Activated CD4-positive, alpha-beta T cell treated with anti-CD3 and anti-CD28 coated beads, Interleukin-2, amount 50 U/mL, for 48 hours (primary cell): ENCODE results near the gene SRSF2.
"Not testable (repeated sequence)": the region's sequence is repeated elsewhere in the genome, so short reads cannot be mapped to it uniquely, and the experiment has no call there.

ENCODE experiments used
- DNase-seq, 2 experiments: peaks; one replicate each; pipeline ENCODE4 v3.0.0-alpha.2; 2020

Gene SRSF2, protein sequence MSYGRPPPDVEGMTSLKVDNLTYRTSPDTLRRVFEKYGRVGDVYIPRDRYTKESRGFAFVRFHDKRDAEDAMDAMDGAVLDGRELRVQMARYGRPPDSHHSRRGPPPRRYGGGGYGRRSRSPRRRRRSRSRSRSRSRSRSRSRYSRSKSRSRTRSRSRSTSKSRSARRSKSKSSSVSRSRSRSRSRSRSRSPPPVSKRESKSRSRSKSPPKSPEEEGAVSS

DNA sequence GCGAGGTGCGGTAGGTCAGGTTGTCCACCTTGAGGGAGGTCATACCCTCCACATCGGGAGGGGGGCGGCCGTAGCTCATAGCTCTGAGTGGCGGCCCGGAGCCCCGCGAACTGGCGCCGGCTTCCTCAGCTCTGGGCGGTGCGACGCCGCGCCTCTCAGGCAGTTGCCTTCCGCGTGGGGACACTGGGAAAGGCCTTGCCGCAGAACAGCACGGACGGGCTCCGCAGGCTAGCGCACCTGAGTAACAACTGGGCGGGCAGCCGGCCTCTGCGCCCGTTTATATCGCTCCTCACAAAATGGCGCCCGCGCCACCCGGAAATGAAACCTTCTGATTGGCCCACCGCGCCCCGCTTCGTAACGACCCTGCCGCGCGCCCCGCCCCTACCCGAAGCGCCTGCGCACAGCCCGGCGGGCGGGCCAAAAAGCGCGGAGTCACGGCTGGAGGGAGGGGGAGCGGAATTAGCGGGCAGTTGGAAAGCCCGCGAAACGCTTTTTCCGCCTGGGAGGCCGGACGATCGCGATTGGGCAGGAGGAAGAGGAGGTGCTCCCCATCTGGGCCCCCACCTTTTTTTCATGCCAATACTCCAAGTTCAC is at the start of gene SRSF2:
TSS of gene SRSF2 (minus strand) at position 250 of the 594 bp plus-strand sequence. CDS start at position 79, 171 bp downstream.
- DNase-seq, result peak; percentile 96 to 97

DNA sequence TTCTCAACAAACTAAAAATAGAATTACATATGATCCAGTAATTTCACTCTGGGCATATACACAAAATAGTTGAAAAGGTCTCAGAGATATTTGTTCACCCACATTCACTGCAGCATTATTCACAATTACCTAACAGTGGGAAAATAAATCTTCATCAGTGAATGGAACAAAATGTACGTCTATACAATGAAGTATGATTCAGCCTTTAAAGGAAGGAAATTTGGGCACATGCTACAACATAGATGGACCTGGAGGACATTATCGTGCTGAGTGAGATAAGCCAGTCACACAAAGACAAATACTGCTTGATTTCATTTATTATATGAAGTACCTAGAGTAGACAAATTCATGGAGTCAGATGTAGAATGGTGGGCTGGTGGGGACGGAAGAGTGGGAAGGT is 47.8 kb upstream of the SRSF2 start:
- DNase-seq, result no peak

DNA sequence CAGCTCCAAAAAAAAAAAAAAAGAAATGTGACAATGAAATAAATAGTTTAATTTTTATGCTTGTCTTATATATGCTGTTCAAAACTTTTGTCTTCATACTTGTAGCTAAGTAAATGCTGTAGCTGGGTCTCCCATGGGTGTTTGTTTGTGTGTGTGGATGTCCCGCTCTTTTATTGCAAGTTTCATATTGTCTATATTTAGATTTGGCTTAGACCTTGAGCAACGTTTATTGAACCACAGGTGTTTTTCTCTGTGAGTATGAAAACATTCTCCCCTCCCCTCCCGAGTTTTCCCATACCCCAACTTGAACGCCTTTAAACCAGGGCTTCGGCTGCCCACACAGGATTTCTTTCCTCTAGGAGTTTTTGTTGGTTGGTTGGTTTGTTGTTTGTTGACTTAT is 46.0 kb upstream of the SRSF2 start:
- no peak for DNase-seq

- DNase-seq, result no peak
These were observed 44.2 kb upstream of the SRSF2 start for GRCh38 chr17:76781056-76781982.

DNA sequence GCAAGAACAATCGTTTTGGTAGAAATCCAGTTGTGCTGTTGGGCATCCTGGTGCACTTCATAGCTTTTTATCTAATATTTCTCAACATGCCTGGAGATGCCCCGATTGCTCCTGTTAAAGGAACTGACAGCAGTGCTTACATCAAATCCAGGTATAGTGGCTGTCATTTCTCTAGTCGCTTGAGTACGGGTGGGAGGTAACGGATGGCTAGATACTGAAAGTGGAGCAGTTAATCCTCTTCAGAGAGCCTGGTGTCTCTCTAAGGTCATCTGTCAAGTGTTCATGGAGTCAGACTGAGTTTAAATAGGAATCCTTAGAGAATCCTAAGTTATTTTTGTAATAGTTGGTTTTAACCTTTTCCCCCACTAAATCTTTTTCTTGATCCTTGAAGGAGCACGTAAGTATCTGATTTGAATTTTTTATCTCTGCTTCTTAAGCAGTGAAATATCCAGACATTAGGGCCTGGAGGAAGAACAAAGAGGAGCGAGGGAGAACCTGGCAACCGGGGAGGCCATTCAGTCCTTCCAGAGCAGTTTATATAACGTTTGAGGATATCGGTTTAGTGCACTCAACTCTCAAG is 38.0 kb upstream of the SRSF2 start:
- no peak for DNase-seq

GRCh38 chr17:76772842-76773525 is 35.9 kb upstream of the SRSF2 start:
- DNase-seq, result peak; percentile 30 to 48

DNA sequence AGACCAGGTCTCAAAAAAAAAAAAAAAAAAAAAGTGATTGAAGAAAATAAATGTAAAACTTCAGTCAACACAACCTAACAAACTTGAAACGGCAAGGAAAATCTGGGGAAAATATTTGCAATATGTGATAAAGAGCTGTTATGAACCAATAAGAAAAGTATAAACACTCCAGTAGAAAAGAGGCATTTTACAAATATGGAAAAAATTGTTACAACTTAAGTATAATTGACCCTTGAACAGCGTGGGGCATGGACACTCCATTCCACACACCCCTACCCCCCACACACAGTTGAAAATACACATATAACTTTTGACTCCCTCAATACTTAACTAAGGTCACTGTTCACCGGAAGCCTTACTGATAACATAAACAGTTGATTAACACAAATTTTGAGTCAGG is 21.4 kb upstream of the SRSF2 start:
- DNase-seq, result no peak

GRCh38 chr17:76757256-76757655 is 20.1 kb upstream of the SRSF2 start:
- no peak for DNase-seq

GRCh38 chr17:76755285-76755684 is 18.2 kb upstream of the SRSF2 start:
- DNase-seq, result no peak

GRCh38 chr17:76753061-76753961 is 16.2 kb upstream of the SRSF2 start:
- DNase-seq, result no peak

- DNase-seq, result no peak
These were observed 14.9 kb upstream of the SRSF2 start for GRCh38 chr17:76752006-76752405.

GRCh38 chr17:76751416-76751993 is 14.4 kb upstream of the SRSF2 start:
- no peak for DNase-seq

GRCh38 chr17:76748657-76749056 is 11.5 kb upstream of the SRSF2 start:
- no peak for DNase-seq

DNA sequence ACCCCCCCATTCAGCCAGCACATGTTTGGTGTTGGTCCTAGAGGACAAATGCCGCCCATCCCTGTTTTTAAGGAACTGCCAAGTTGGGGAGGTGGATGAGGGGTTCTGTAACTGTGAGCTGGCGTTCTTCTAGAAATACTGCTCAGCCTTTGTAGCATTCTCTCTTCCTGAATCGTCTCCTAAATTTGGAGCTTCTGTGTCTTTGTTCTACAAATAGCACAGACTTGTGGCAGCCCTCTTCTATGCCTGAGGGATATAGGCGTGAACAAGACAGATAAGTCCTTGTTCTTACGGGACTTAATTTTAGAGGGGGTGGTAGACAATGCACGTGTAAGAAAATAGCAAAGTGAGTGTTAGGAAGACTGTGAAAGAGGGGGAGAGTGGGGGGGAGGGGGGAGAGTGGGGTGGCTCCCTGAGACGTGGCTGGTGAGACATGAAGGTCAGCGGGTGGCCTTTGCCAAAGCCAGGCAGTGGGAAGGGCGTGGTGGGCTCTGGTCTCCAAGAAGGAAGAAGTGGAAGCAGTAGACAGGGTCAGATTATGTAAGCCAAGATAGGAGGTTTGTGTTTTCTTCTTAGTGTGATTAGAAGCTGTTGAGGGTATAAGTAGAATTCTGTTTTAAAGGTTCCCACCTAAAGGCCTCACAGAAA is 10.7 kb upstream of the SRSF2 start:
- no peak for DNase-seq

GRCh38 chr17:76745785-76746184 is 8.7 kb upstream of the SRSF2 start:
- DNase-seq, result not testable (repeated sequence)

GRCh38 chr17:76744747-76745146 is 7.6 kb upstream of the SRSF2 start:
- no peak for DNase-seq

GRCh38 chr17:76742958-76743357 is 5.8 kb upstream of the SRSF2 start:
- DNase-seq, result no peak

DNA sequence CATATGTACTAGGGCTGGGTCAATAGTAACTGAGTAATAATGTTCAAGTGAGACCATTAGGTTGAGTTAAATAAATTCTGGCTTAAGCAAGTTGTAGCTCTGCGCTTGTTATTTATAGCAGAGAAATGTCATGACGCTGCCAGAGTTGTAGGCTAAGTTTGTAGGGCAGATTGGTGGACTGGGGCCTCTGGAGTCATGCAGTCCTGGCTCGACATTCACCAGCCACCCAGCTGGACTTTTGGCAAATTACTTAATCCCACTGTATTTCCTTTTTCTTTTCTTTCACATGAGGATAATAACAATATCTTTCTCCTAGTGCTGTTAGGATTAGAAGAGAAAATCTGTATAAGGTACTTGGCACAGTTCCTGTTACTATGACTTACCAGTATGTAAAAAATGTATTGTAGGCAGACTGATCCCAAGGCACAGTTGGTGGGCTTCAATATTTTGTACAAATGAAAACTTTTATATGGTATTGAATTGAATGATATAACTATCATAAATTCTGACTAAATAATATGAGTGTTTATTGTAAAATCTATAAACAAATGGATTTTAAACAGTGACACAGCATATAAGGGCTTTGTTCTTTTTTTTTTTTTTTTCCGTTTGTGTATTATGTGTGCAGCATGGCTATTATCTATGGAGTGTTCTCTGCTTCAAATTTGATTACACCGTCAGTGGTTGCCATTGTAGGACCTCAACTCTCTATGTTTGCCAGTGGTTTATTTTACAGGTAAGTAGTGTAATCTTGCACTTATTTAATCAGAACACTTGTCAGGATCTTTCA is 3.4 kb upstream of the SRSF2 start:
- no peak for DNase-seq

- DNase-seq, result not testable (repeated sequence)
These were observed 2.5 kb upstream of the SRSF2 start for GRCh38 chr17:76739568-76740115.

GRCh38 chr17:76738468-76738850 is 1.3 kb upstream of the SRSF2 start:
- no peak for DNase-seq
